ENCODE measurements around the gene APOL6. TPM values are rescaled to one million over a fixed set of nuclear protein-coding genes. Genes with fewer than 3 reads are reported as not detected.

The APOL6 gene
- total RNA-seq, 2 experiments from 2014 or later = 62.3 to 63.2 TPM

DNA sequence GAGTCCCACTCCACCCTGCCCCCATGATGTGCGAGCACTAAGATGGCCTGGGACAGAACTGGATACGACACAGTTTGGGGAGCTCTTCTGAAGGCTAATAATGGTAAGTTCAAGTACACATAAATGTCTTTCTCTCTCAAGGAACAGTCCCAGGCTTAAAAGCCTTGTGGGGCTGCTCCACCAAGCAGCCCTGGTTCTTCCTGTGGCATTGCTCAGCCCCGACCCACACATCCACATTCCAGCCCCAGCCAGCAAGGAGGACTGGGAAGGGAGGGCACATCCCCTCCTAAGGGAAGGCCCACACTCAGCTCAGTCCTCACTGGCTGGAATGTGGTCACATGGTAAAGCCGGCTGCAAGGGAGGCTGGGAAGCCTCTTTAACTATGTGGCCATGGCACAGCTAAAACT lies 17.9 kb upstream of the APOL6 start:
- H3K27me3 Mint-ChIP-seq (ENCODE audit: low read depth) = peaks cover 10% of the 10 kb centered on the region
- H3K4me1 Mint-ChIP-seq (ENCODE audit: low read depth) = peaks cover 35% of the 10 kb centered on the region
- DNase-seq (no peak), ATAC-seq (no peak)
- ChIA-PET CTCF (interaction anchor here (1.0 kb wide), 1 partner anchor 9 kb away, joined by 3 read pairs; no protein-coding TSS in a partner anchor), POLR2A (interaction anchor here (0.6 to 1.5 kb wide), 3 partner anchors 17 to 33 kb away, joined by 3 to 9 read pairs (median 3); partner anchors contain the start of gene APOL6)
- H3K27ac Mint-ChIP-seq = peak overlapping the region; percentile 21
- H3K4me3 Mint-ChIP-seq = no peak overlapping the region
- no peaks in the 10 kb centered on the region for H3K9me3 Mint-ChIP-seq (ENCODE audit: insufficient read depth)
- H3K36me3 Mint-ChIP-seq (ENCODE audit: low read depth) = no peaks in the 10 kb centered on the region

DNA sequence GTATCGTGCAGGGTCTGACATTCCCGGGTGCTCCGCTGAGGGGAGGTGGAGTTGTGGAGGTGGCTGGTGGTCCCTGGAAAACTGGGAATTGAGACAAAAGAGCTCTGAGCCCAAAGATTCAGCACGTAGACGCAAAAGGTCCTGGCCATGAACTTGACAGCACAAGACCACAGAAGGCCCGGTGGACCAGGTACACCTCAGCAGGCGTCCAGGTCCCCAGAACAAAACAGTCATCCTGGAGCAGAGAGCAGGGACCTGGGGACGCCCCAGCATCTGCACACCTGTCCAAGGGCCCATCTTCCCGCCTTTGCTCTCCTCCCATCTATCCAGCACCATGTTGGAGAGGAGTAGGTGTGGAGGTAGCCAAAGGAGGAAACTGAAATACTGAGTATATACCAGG lies 17.4 kb upstream of the APOL6 start:
- CTCF ChIA-PET = interaction anchor here (0.6 to 1.3 kb wide), 5 partner anchors 10 to 435 kb away, joined by 3 to 4 read pairs (median 3); no protein-coding TSS in a partner anchor
- POLR2A ChIA-PET = interaction anchor here (0.6 to 1.5 kb wide), 3 partner anchors 16 to 17 kb away, joined by 3 to 9 read pairs (median 5); partner anchors contain the start of gene APOL6
- H3K4me3 Mint-ChIP-seq = no peak overlapping the region
- DNase-seq (no peak), ATAC-seq (no peak)
- no peaks in the 10 kb centered on the region for H3K9me3 Mint-ChIP-seq (ENCODE audit: insufficient read depth)
- no peak overlapping the region for H3K27ac Mint-ChIP-seq
- peaks cover 8% of the 10 kb centered on the region for H3K27me3 Mint-ChIP-seq (ENCODE audit: low read depth)
- H3K4me1 Mint-ChIP-seq (ENCODE audit: low read depth) = peaks cover 35% of the 10 kb centered on the region
- H3K36me3 Mint-ChIP-seq (ENCODE audit: low read depth) = no peaks in the 10 kb centered on the region

GRCh38 chr22:35631597-35631996 lies 16.6 kb upstream of the APOL6 start:
- Mint-ChIP-seq H3K27me3 (ENCODE audit: low read depth) (peaks cover 8% of the 10 kb centered on the region), H3K27ac (no peak overlapping the region), H3K36me3 (ENCODE audit: low read depth) (no peaks in the 10 kb centered on the region), H3K9me3 (ENCODE audit: insufficient read depth) (no peaks in the 10 kb centered on the region), H3K4me1 (ENCODE audit: low read depth) (peaks cover 35% of the 10 kb centered on the region), H3K4me3 (no peak overlapping the region)
- ChIA-PET POLR2A (interaction anchor here (0.7 kb wide), 1 partner anchor 17 kb away, joined by 5 read pairs; the partner anchor contains the start of gene APOL6), CTCF (interaction anchor here (1.0 to 1.3 kb wide), 4 partner anchors 17 to 59 kb away, joined by 3 to 4 read pairs (median 4); partner anchors contain the start of gene APOL6)
- peak; percentile 40 for DNase-seq
- no peak for ATAC-seq

DNA sequence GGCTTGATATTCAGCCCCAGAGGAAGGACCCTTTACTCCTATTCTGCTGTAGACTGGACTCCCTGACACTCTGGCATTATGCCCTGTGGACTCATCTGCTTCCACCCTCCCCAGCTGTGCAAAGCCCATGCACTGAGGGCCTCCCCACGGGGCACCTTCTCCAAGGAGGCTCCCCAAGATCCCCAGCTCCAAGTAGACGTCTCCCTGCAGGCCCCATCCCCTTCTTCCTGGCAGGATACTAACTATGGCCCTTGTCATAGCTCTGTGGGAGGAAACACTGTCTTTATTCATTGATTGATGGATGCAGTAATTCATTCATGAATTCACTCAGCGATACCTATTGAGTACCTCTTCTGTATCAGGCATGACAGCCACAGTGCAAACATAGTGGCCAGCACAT lies 15.3 kb upstream of the APOL6 start:
- POLR2A ChIA-PET = no interaction called here
- peaks cover 24% of the 10 kb centered on the region for H3K4me1 Mint-ChIP-seq (ENCODE audit: low read depth)

GRCh38 chr22:35633520-35633919 lies 14.7 kb upstream of the APOL6 start:
- Mint-ChIP-seq H3K27ac (no peak overlapping the region), H3K9me3 (ENCODE audit: insufficient read depth) (no peaks in the 10 kb centered on the region), H3K4me3 (no peak overlapping the region), H3K27me3 (ENCODE audit: low read depth) (peaks cover 10% of the 10 kb centered on the region), H3K36me3 (ENCODE audit: low read depth) (no peaks in the 10 kb centered on the region), H3K4me1 (ENCODE audit: low read depth) (peaks cover 24% of the 10 kb centered on the region)
- no peak for DNase-seq
- POLR2A ChIA-PET = interaction anchor here (5.0 kb wide), 1 partner anchor 15 kb away, joined by 29 read pairs; the partner anchor contains the start of gene APOL6
- ATAC-seq = no peak
- CTCF ChIA-PET = interaction anchor here (1.1 to 1.7 kb wide), 2 partner anchors 282 to 432 kb away, joined by 3 to 6 read pairs; no protein-coding TSS in a partner anchor

More for the DNA sequence above, 15.3 kb upstream of the APOL6 start:
- no peak overlapping the region for H3K4me3 Mint-ChIP-seq
- no peak for ATAC-seq
- no peaks in the 10 kb centered on the region for H3K36me3 Mint-ChIP-seq (ENCODE audit: low read depth)
- no peak for DNase-seq
- CTCF ChIA-PET = interaction anchor here (1.1 to 1.7 kb wide), 2 partner anchors 283 to 432 kb away, joined by 3 to 6 read pairs; no protein-coding TSS in a partner anchor
- H3K9me3 Mint-ChIP-seq (ENCODE audit: insufficient read depth) = no peaks in the 10 kb centered on the region
- peaks cover 10% of the 10 kb centered on the region for H3K27me3 Mint-ChIP-seq (ENCODE audit: low read depth)
- no peak overlapping the region for H3K27ac Mint-ChIP-seq

- Mint-ChIP-seq H3K27ac (no peak overlapping the region), H3K36me3 (ENCODE audit: low read depth) (no peaks in the 10 kb centered on the region), H3K4me1 (ENCODE audit: low read depth) (peaks cover 24% of the 10 kb centered on the region), H3K9me3 (ENCODE audit: insufficient read depth) (no peaks in the 10 kb centered on the region), H3K4me3 (no peak overlapping the region), H3K27me3 (ENCODE audit: low read depth) (peaks cover 10% of the 10 kb centered on the region)
- ChIA-PET POLR2A (interaction anchor here (5.0 kb wide), 1 partner anchor 14 kb away, joined by 29 read pairs; the partner anchor contains the start of gene APOL6), CTCF (interaction anchor here (1.1 to 1.5 kb wide), 2 partner anchors 27 to 490 kb away, joined by 3 read pairs; no protein-coding TSS in a partner anchor)
- DNase-seq (no peak), ATAC-seq (peak; percentile 35)
Observed at GRCh38 chr22:35634015-35634414, 14.2 kb upstream of the APOL6 start.

DNA sequence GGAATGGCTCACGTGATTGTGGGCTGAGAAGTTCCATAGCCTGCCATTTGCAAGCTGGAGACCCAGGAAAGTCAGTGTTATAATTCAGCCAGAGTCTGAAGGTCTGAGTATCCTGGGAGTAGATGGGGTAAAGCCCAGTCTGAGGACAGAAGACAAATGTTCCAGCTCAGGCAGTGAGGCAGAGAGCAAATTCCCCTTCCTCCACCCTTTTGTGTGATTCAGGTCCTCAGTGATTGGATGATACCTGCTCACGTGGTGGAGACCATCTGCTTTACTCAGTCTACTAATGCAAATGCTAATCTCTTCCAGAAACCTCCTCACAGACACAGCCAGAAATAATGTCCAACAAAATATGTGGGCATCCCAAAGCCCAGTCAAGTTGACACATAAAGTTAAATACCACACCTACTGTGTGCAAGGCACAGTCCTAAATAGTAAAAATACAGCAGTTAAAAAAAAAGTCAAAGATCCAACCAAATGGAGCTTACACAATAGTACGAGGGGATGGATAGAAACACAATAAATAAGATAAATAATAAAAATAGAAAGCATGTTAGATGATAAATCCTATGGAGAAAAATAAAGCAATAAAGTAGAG lies 13.2 kb upstream of the APOL6 start:
- no peak overlapping the region for H3K4me3 Mint-ChIP-seq
- ChIA-PET POLR2A (interaction anchor here (5.0 kb wide), 1 partner anchor 13 kb away, joined by 29 read pairs; the partner anchor contains the start of gene APOL6), CTCF (interaction anchor here (1.1 to 1.5 kb wide), 2 partner anchors 26 to 489 kb away, joined by 3 read pairs; no protein-coding TSS in a partner anchor)
- no peaks in the 10 kb centered on the region for H3K36me3 Mint-ChIP-seq (ENCODE audit: low read depth)
- ATAC-seq = no peak
- no peaks in the 10 kb centered on the region for H3K9me3 Mint-ChIP-seq (ENCODE audit: insufficient read depth)
- H3K4me1 Mint-ChIP-seq (ENCODE audit: low read depth) = peaks cover 15% of the 10 kb centered on the region
- no peak for DNase-seq
- H3K27me3 Mint-ChIP-seq (ENCODE audit: low read depth) = peaks cover 12% of the 10 kb centered on the region
- no peak overlapping the region for H3K27ac Mint-ChIP-seq

GRCh38 chr22:35637254-35637653 lies 11.0 kb upstream of the APOL6 start:
- no peaks in the 10 kb centered on the region for H3K36me3 Mint-ChIP-seq (ENCODE audit: low read depth)
- H3K4me1 Mint-ChIP-seq (ENCODE audit: low read depth) = peaks cover 12% of the 10 kb centered on the region
- DNase-seq (no peak), ATAC-seq (no peak)
- H3K27ac Mint-ChIP-seq = no peak overlapping the region
- no peaks in the 10 kb centered on the region for H3K9me3 Mint-ChIP-seq (ENCODE audit: insufficient read depth)
- H3K4me3 Mint-ChIP-seq = no peak overlapping the region
- ChIA-PET CTCF (no interaction called here), POLR2A (interaction anchor here (5.0 kb wide), 1 partner anchor 11 kb away, joined by 29 read pairs; the partner anchor contains the start of gene APOL6)
- peaks cover 12% of the 10 kb centered on the region for H3K27me3 Mint-ChIP-seq (ENCODE audit: low read depth)

DNA sequence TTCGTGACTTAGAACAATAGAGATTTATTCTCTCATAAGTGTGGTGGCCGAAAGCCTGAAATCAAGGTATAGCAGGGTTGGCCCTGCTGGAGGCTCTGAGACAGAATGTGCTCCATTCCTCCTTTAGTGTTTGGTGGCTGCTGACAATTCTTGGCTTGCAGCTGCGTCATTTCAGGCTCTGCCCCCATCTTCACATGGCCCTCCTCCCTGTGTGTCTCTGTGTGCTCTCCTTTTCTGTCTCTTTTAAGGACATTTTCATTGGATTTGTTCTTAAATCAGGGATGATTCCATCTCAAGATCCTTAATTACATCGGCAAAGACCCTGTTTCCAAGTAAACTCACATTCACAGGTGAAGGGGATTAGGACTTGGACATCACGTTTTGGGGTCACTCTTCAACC lies 10.2 kb upstream of the APOL6 start:
- POLR2A ChIA-PET = interaction anchor here (5.0 kb wide), 1 partner anchor 10 kb away, joined by 29 read pairs; the partner anchor contains the start of gene APOL6
- H3K27ac Mint-ChIP-seq = no peak overlapping the region
- H3K9me3 Mint-ChIP-seq (ENCODE audit: insufficient read depth) = no peaks in the 10 kb centered on the region
- H3K27me3 Mint-ChIP-seq (ENCODE audit: low read depth) = peaks cover 12% of the 10 kb centered on the region
- no peaks in the 10 kb centered on the region for H3K36me3 Mint-ChIP-seq (ENCODE audit: low read depth)
- ATAC-seq (no peak), DNase-seq (no peak)
- CTCF ChIA-PET = no interaction called here
- H3K4me1 Mint-ChIP-seq (ENCODE audit: low read depth) = peaks cover 12% of the 10 kb centered on the region
- no peak overlapping the region for H3K4me3 Mint-ChIP-seq

DNA sequence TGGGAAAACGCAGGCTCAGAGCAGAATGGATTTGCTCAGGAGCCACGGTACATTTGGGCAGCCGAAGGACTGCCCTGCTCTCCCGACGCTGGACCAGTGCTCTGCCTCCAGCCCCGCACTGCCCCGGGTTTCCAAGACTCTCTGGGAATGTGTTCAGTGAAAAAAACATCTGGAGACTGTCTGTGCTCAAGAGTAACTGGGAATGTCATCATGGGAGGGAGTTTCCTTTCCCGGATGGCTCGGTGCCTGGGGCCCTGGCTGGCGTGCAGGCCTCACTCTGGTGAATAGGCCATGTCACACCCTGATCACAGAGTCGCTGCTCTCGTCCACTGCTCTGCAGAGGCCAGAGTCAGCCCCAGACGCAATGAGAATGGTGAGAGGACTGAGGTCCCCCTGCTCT lies 9.8 kb upstream of the APOL6 start:
- POLR2A ChIA-PET = interaction anchor here (5.0 kb wide), 1 partner anchor 10 kb away, joined by 29 read pairs; the partner anchor contains the start of gene APOL6
- Mint-ChIP-seq H3K9me3 (ENCODE audit: insufficient read depth) (no peaks in the 10 kb centered on the region), H3K27ac (no peak overlapping the region), H3K27me3 (ENCODE audit: low read depth) (peaks cover 12% of the 10 kb centered on the region), H3K4me3 (no peak overlapping the region), H3K4me1 (ENCODE audit: low read depth) (peaks cover 8% of the 10 kb centered on the region), H3K36me3 (ENCODE audit: low read depth) (no peaks in the 10 kb centered on the region)
- ATAC-seq (no peak), DNase-seq (no peak)
- CTCF ChIA-PET = no interaction called here

- no peak overlapping the region for H3K4me3 Mint-ChIP-seq
- DNase-seq (no peak), ATAC-seq (no peak)
- ChIA-PET CTCF (interaction anchor here (1.7 kb wide), 1 partner anchor 424 kb away, joined by 6 read pairs; no protein-coding TSS in a partner anchor), POLR2A (no interaction called here)
- no peaks in the 10 kb centered on the region for H3K9me3 Mint-ChIP-seq (ENCODE audit: insufficient read depth)
- H3K4me1 Mint-ChIP-seq (ENCODE audit: low read depth) = peaks cover 3% of the 10 kb centered on the region
- H3K27ac Mint-ChIP-seq = no peak overlapping the region
- peaks cover 5% of the 10 kb centered on the region for H3K27me3 Mint-ChIP-seq (ENCODE audit: low read depth)
- no peaks in the 10 kb centered on the region for H3K36me3 Mint-ChIP-seq (ENCODE audit: low read depth)
Observed at GRCh38 chr22:35641494-35642120, 6.6 kb upstream of the APOL6 start.
